CD4-positive, alpha-beta T cell (primary cell): ENCODE data around the gene FSTL4. TPM values are rescaled to one million over a fixed set of nuclear protein-coding genes. Genes with fewer than 3 reads are reported as not detected.

Experiments used
- ATAC-seq: fragments of 200-7000 bp; cut with Tn5 transposase; one replicate; pipeline ENCODE4 v1.10.0; 2022; ENCODE audit warnings: mild to moderate bottlenecking; ENCODE audit not compliant: poor library complexity
- CTCF ChIA-PET: fragments of 350-600 bp; sonication (Branson Sonifier 250); formaldehyde crosslinking; loops from one replicate; lab custom pipeline; 2021; ENCODE audit warnings: antibody characterized with exemption, inconsistent platforms; lab: Charles Lee
- POLR2A ChIA-PET: fragments of 350-600 bp; sonication (Branson Sonifier 250); formaldehyde crosslinking; loops from one replicate; lab custom pipeline; 2021; ENCODE audit warnings: antibody characterized with exemption, inconsistent platforms; lab: Charles Lee
- DNase-seq, 14 experiments: peaks; one replicate each; pipeline ENCODE4 v3.0.0-alpha.2; 2013 to 2020; ENCODE audit warnings: mixed read lengths in 2 of 14
- H3K27ac ChIP-seq, 2 donors: one replicate each; pipeline versions ENCODE4 v1.5.1 to v1.7.0; 2013; ENCODE audit warnings: low read length in 2 of 2, low read depth in 1 of 2, mild to moderate bottlenecking in 1 of 2
- H3K27me3 ChIP-seq, 2 experiments: 1 replicate in 1 of 2; 2 replicates in 1 of 2; pipeline versions ENCODE4 v1.6.1 to v1.7.0; 2013; ENCODE audit warnings: low read length in 2 of 2, control low read depth in 1 of 2, mild to moderate bottlenecking in 1 of 2, moderate library complexity in 1 of 2; ENCODE audit not compliant: insufficient read depth in 2 of 2, control insufficient read depth in 1 of 2
- H3K36me3 ChIP-seq: one replicate; pipeline ENCODE4 v1.6.1; 2013; ENCODE audit warnings: low read length, control low read depth; ENCODE audit not compliant: insufficient read depth
- H3K4me1 ChIP-seq: one replicate; pipeline ENCODE4 v1.6.1; 2013; ENCODE audit warnings: low read length, control low read depth; ENCODE audit not compliant: insufficient read depth
- H3K4me3 ChIP-seq: one replicate; pipeline ENCODE4 v1.5.1; 2013; ENCODE audit warnings: mild to moderate bottlenecking, low read length, moderate library complexity
- H3K9me3 ChIP-seq, 2 experiments: 1 replicate in 1 of 2; 2 replicates in 1 of 2; pipeline versions ENCODE4 v1.6.1 to v1.7.0; 2013; ENCODE audit warnings: low read length in 2 of 2, mild to moderate bottlenecking in 2 of 2, control low read depth in 1 of 2, moderate library complexity in 1 of 2; ENCODE audit not compliant: control insufficient read depth in 1 of 2, insufficient read depth in 1 of 2
- H3K27ac Mint-ChIP-seq: one replicate; pipeline ENCODE4 v1.8.0; 2020; ENCODE audit warnings: mixed read lengths
- H3K27me3 Mint-ChIP-seq: one replicate; pipeline ENCODE4 v1.8.0; 2021; ENCODE audit warnings: mixed read lengths
- H3K36me3 Mint-ChIP-seq: one replicate; pipeline ENCODE4 v1.8.0; 2021; ENCODE audit warnings: low read depth, mixed read lengths
- H3K4me1 Mint-ChIP-seq: one replicate; pipeline ENCODE4 v1.8.0; 2021; ENCODE audit warnings: low read depth, mixed read lengths
- H3K4me3 Mint-ChIP-seq: one replicate; pipeline ENCODE4 v1.8.0; 2020; ENCODE audit warnings: mild to moderate bottlenecking, mixed read lengths
- H3K9me3 Mint-ChIP-seq: one replicate; pipeline ENCODE4 v1.8.0; 2020; ENCODE audit warnings: mixed read lengths
- CTCF ChIP-seq: fragments of 200-600 bp; IDR thresholded peaks from one replicate; pipeline ENCODE4 v1.8.0; 2022; ENCODE audit warnings: antibody characterized with exemption, mild to moderate bottlenecking
- intact Hi-C, 2 experiments: fragments of 100-400 bp; cut with DNase I in 1 of 2; cut with micrococcal nuclease in 1 of 2; formaldehyde crosslinking; loops; one replicate each; pipeline versions ENCODE4 v1.15.1 to v1.9.0; 2023 to 2025; cut with DNase I, micrococcal nuclease
- total RNA-seq, 174 experiments: library from RNA in 2 of 174; stranded (reverse) in 2 of 174; gene quantifications; one replicate each; pipeline ENCODE4 v1.2.3 and lab custom pipeline; 2021 to 2026

Gene FSTL4
- total RNA-seq, 2 experiments from 2014 or later = not detected

- H3K36me3 ChIP-seq = no peaks in the 10 kb centered on the region
- TF ChIP-seq CTCF = no peak
- CTCF ChIA-PET = no interaction called here
- H3K27me3 ChIP-seq = no peaks in the 10 kb centered on the region
- no peak overlapping the region for H3K4me3 ChIP-seq
- Mint-ChIP-seq H3K4me3 (no peak overlapping the region), H3K9me3 (no peaks in the 10 kb centered on the region), H3K27me3 (no peaks in the 10 kb centered on the region), H3K36me3 (no peaks in the 10 kb centered on the region), H3K4me1 (no peaks in the 10 kb centered on the region), H3K27ac (no peak overlapping the region)
- no peaks in the 10 kb centered on the region for H3K4me1 ChIP-seq
- H3K27ac ChIP-seq = no peak overlapping the region
- ATAC-seq (no peak), DNase-seq (no peak)
- no peaks in the 10 kb centered on the region for H3K9me3 ChIP-seq
- intact Hi-C loops = no loop called here
- POLR2A ChIA-PET = no interaction called here
Measured at GRCh38 chr5:133214153-133214820, 398.1 kb downstream of the FSTL4 start.

DNA sequence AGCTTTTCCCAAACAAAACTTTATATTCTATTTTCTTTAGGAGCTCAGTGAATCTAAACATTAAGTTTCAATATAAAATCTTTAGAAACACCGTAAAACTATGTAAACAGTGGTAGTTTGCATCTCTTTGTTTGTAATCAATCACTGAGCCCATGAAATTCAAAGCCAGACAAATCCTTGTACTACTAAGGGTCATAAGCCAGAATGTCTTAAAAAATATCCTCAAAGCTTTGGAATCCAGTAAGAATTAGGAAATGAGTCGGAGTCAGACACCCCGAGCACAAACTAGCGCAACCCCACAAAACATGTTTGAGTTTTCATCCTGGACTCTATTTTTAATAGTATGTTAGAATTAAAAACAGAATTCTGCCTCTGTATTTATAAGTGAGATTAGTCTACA, 406.7 kb downstream of the FSTL4 start:
- ChIA-PET CTCF (no interaction called here), POLR2A (interaction anchor here (0.7 kb wide), 1 partner anchor 33 kb away, joined by 3 read pairs; no protein-coding TSS in a partner anchor)
- Mint-ChIP-seq H3K4me1 (no peaks in the 10 kb centered on the region), H3K27ac (no peak overlapping the region), H3K36me3 (no peaks in the 10 kb centered on the region), H3K9me3 (no peaks in the 10 kb centered on the region), H3K27me3 (no peaks in the 10 kb centered on the region), H3K4me3 (no peak overlapping the region)
- Histone ChIP-seq H3K4me3 (no peak overlapping the region), H3K27ac (no peak overlapping the region), H3K36me3 (no peaks in the 10 kb centered on the region), H3K4me1 (no peaks in the 10 kb centered on the region), H3K9me3 (no peaks in the 10 kb centered on the region), H3K27me3 (peaks cover 0 to 2% of the 10 kb centered on the region in 2 experiments)
- intact Hi-C loops = no loop called here
- no peak for TF ChIP-seq CTCF
- ATAC-seq = no peak
- DNase-seq = no peak

DNA sequence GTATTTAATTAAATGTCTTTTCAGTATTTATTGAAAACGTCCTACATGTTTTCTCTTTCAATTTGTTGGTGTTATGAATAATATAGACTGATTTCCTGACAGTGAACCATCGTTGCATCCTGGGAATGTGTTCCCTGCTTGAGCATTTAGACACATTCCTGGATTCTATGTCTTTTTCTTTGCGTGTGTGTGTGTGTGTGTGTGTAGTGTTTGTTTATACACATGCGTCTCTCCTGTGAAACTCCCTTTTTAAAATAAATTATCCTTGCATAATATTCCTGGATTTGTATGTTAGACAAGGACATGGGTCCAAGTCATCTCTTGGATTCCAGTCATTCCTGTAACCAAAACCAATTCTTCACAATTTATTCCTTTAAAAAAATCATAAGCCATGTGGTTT, 407.1 kb downstream of the FSTL4 start:
- no peaks in the 10 kb centered on the region for H3K27me3 Mint-ChIP-seq
- Histone ChIP-seq H3K36me3 (no peaks in the 10 kb centered on the region), H3K27ac (no peak overlapping the region), H3K9me3 (no peaks in the 10 kb centered on the region), H3K4me3 (no peak overlapping the region), H3K27me3 (peaks cover 0 to 2% of the 10 kb centered on the region in 2 experiments), H3K4me1 (no peaks in the 10 kb centered on the region)
- intact Hi-C loops = no loop called here
- H3K27ac Mint-ChIP-seq = no peak overlapping the region
- H3K36me3 Mint-ChIP-seq = no peaks in the 10 kb centered on the region
- H3K4me3 Mint-ChIP-seq = no peak overlapping the region
- ChIA-PET POLR2A (interaction anchor here (0.7 kb wide), 1 partner anchor 33 kb away, joined by 3 read pairs; no protein-coding TSS in a partner anchor), CTCF (no interaction called here)
- H3K9me3 Mint-ChIP-seq = no peaks in the 10 kb centered on the region
- TF ChIP-seq CTCF = no peak
- ATAC-seq = no peak
- no peaks in the 10 kb centered on the region for H3K4me1 Mint-ChIP-seq
- DNase-seq = no peak
